Measurements from ENCODE around the gene PALD1. TPM values are rescaled to one million over a fixed set of nuclear protein-coding genes. Genes with fewer than 3 reads are reported as not detected.

PALD1 gene
- total and polyA plus RNA-seq, 2 donors (not counting 1 experiment from before 2014, with no cell fraction given) = 0.09 to 0.33 TPM

GRCh38 chr10:70514591-70514990 lies 36.0 kb downstream of the PALD1 start:
- Histone ChIP-seq H3K27me3 (ENCODE audit: control insufficient read depth, insufficient read depth, low read length) (peaks cover 2% of the 10 kb centered on the region), H3K4me3 (replicated peaks in 1 of 4; ENCODE audit: control extremely low read depth in 1 of 4, insufficient read depth in 1 of 4, low read depth in 3 of 4, low read length in 4 of 4) (no peak overlapping the region), H3K27ac (ENCODE audit: insufficient read depth, low read length) (no peak overlapping the region), H3K36me3 (ENCODE audit: control insufficient read depth, insufficient read depth, low read length) (no peaks in the 10 kb centered on the region), H3K79me2 (ENCODE audit: control insufficient read depth, insufficient read depth, low read length) (no peaks in the 10 kb centered on the region), H3K4me2 (ENCODE audit: extremely low read depth, insufficient read depth, low read length) (no peak overlapping the region), H3K9ac (ENCODE audit: insufficient read depth, low read length) (no peak overlapping the region), H3K9me3 (ENCODE audit: control insufficient read depth, insufficient read depth, low read depth, low read length) (no peaks in the 10 kb centered on the region), H2AFZ (ENCODE audit: low read length) (no peak overlapping the region), H3K4me1 (ENCODE audit: control insufficient read depth, extremely low read depth, insufficient read depth, low read length) (peaks cover 2% of the 10 kb centered on the region), H4K20me1 (ENCODE audit: control insufficient read depth, extremely low read depth, insufficient read depth, low read length) (no peaks in the 10 kb centered on the region)
- TF ChIP-seq CTCF (conservative IDR thresholded peaks at IDR 0.05 in 1 of 2, IDR thresholded peaks at IDR 0.05 in 1 of 2; ENCODE audit: low read depth in 1 of 2, low read length in 2 of 2) (no peak), EZH2 (IDR thresholded peaks at IDR 0.05; ENCODE audit: low read length, missing control alignments) (no peak)
- DNase-seq (ENCODE audit: low read depth in 2 of 2) = no peak

GRCh38 chr10:70515035-70515667 lies 36.6 kb downstream of the PALD1 start:
- H3K4me3 ChIP-seq (replicated peaks in 1 of 4; ENCODE audit: control extremely low read depth in 1 of 4, insufficient read depth in 1 of 4, low read depth in 3 of 4, low read length in 4 of 4) = no peak overlapping the region
- H3K9me3 ChIP-seq (ENCODE audit: control insufficient read depth, insufficient read depth, low read depth, low read length) = no peaks in the 10 kb centered on the region
- H4K20me1 ChIP-seq (ENCODE audit: control insufficient read depth, extremely low read depth, insufficient read depth, low read length) = no peaks in the 10 kb centered on the region
- no peak overlapping the region for H3K4me2 ChIP-seq (ENCODE audit: extremely low read depth, insufficient read depth, low read length)
- no peaks in the 10 kb centered on the region for H3K79me2 ChIP-seq (ENCODE audit: control insufficient read depth, insufficient read depth, low read length)
- TF ChIP-seq CTCF (conservative IDR thresholded peaks at IDR 0.05 in 1 of 2, IDR thresholded peaks at IDR 0.05 in 1 of 2; ENCODE audit: low read depth in 1 of 2, low read length in 2 of 2) = no peak
- TF ChIP-seq EZH2 (IDR thresholded peaks at IDR 0.05; ENCODE audit: low read length, missing control alignments) = no peak
- no peaks in the 10 kb centered on the region for H3K36me3 ChIP-seq (ENCODE audit: control insufficient read depth, insufficient read depth, low read length)
- H3K9ac ChIP-seq (ENCODE audit: insufficient read depth, low read length) = no peak overlapping the region
- no peak overlapping the region for H2AFZ ChIP-seq (ENCODE audit: low read length)
- peaks cover under 1% of the 10 kb centered on the region for H3K27me3 ChIP-seq (ENCODE audit: control insufficient read depth, insufficient read depth, low read length)
- no peak for DNase-seq (ENCODE audit: low read depth in 2 of 2)
- H3K4me1 ChIP-seq (ENCODE audit: control insufficient read depth, extremely low read depth, insufficient read depth, low read length) = peaks cover 2% of the 10 kb centered on the region
- H3K27ac ChIP-seq (ENCODE audit: insufficient read depth, low read length) = no peak overlapping the region

GRCh38 chr10:70518695-70519094 lies 40.1 kb downstream of the PALD1 start:
- H3K36me3 ChIP-seq (ENCODE audit: control insufficient read depth, insufficient read depth, low read length) = no peaks in the 10 kb centered on the region
- no peaks in the 10 kb centered on the region for H3K9me3 ChIP-seq (ENCODE audit: control insufficient read depth, insufficient read depth, low read depth, low read length)
- DNase-seq (ENCODE audit: low read depth in 2 of 2) = peak in 1 of 2 donors; percentile 62
- no peaks in the 10 kb centered on the region for H4K20me1 ChIP-seq (ENCODE audit: control insufficient read depth, extremely low read depth, insufficient read depth, low read length)
- no peaks in the 10 kb centered on the region for H3K79me2 ChIP-seq (ENCODE audit: control insufficient read depth, insufficient read depth, low read length)
- no peaks in the 10 kb centered on the region for H3K27me3 ChIP-seq (ENCODE audit: control insufficient read depth, insufficient read depth, low read length)
- H3K9ac ChIP-seq (ENCODE audit: insufficient read depth, low read length) = no peak overlapping the region
- H3K4me1 ChIP-seq (ENCODE audit: control insufficient read depth, extremely low read depth, insufficient read depth, low read length) = peaks cover 2% of the 10 kb centered on the region
- no peak overlapping the region for H3K4me3 ChIP-seq (replicated peaks in 1 of 4; ENCODE audit: control extremely low read depth in 1 of 4, insufficient read depth in 1 of 4, low read depth in 3 of 4, low read length in 4 of 4)
- peak overlapping the region; percentile 9 for H3K4me2 ChIP-seq (ENCODE audit: extremely low read depth, insufficient read depth, low read length)
- no peak overlapping the region for H2AFZ ChIP-seq (ENCODE audit: low read length)
- H3K27ac ChIP-seq (ENCODE audit: insufficient read depth, low read length) = no peak overlapping the region
- TF ChIP-seq EZH2 (IDR thresholded peaks at IDR 0.05; ENCODE audit: low read length, missing control alignments) (no peak), CTCF (conservative IDR thresholded peaks at IDR 0.05 in 1 of 2, IDR thresholded peaks at IDR 0.05 in 1 of 2; ENCODE audit: low read depth in 1 of 2, low read length in 2 of 2) (no peak)

Data from fibroblast of lung (primary cell).